OCI-LY3 (cell line): Measurements from ENCODE around the gene MCM5.
"Not testable (repeated sequence)": the region's sequence is repeated elsewhere in the genome, so short reads cannot be mapped to it uniquely, and the experiment has no call there.

ENCODE experiments used
- H2AFZ ChIP-seq: fragments of 200-600, 300-600 bp; shearing (Covaris generic); 2 replicates; pipeline ENCODE4 v1.6.0; 2014; ENCODE audit warnings: antibody characterized with exemption, low read depth, low read length
- H3K27ac ChIP-seq: fragments of 200-600, 300-600 bp; sonication (generic); 2 replicates; pipeline ENCODE4 v1.5.1; 2014; ENCODE audit warnings: mild to moderate bottlenecking, low read length, moderate library complexity, mixed read lengths
- H3K27me3 ChIP-seq: fragments of 200-600, 300-600 bp; sonication (generic); 2 replicates; pipeline ENCODE4 v1.6.1; 2014; ENCODE audit warnings: low read depth, low read length, mixed read lengths
- H3K36me3 ChIP-seq: fragments of 200-600, 300-600 bp; sonication (generic); replicated peaks from 2 replicates; pipeline ENCODE3; 2014; ENCODE audit warnings: low read depth, low read length, mixed read lengths
- H3K4me1 ChIP-seq: fragments of 300-600, 200-600 bp; sonication (generic); 2 replicates; pipeline ENCODE4 v1.6.1; 2014; ENCODE audit warnings: low read length, mixed read lengths
- H3K4me2 ChIP-seq: fragments of 200-600, 300-600 bp; sonication (generic); 2 replicates; pipeline ENCODE4 v1.6.1; 2014; ENCODE audit warnings: low read length, mixed read lengths
- H3K4me3 ChIP-seq: fragments of 300-600, 200-600 bp; sonication (generic); 2 replicates; pipeline ENCODE4 v1.5.1; 2014; ENCODE audit warnings: antibody characterized with exemption, mild to moderate bottlenecking, low read length, moderate library complexity
- H3K79me2 ChIP-seq: fragments of 300-600, 200-600 bp; shearing (Covaris generic); 2 replicates; pipeline ENCODE4 v1.6.1; 2014; ENCODE audit warnings: mild to moderate bottlenecking, low read length, mixed read lengths
- H3K9ac ChIP-seq: fragments of 300-600, 200-600 bp; shearing (Covaris generic); 2 replicates; pipeline ENCODE4 v1.6.0; 2014; ENCODE audit warnings: mild to moderate bottlenecking, low read length, moderate library complexity
- H3K9me3 ChIP-seq: fragments of 200-600, 300-600 bp; shearing (Covaris generic); 2 replicates; pipeline ENCODE4 v1.6.1; 2014; ENCODE audit warnings: low read length, mixed read lengths; ENCODE audit not compliant: insufficient read depth
- H4K20me1 ChIP-seq: fragments of 200-600, 300-600 bp; sonication (generic); 2 replicates; pipeline ENCODE4 v1.6.1; 2016; ENCODE audit warnings: low read length, mixed read lengths; ENCODE audit not compliant: insufficient read depth
- CTCF ChIP-seq: fragments of 200-600, 300-600 bp; sonication (generic); IDR thresholded peaks from 2 replicates; pipeline ENCODE4 v1.5.1; 2014; ENCODE audit warnings: antibody characterized with exemption, low read length, low read depth
- EZH2phosphoT487 ChIP-seq: fragments of 200-600 bp; shearing (Covaris generic); IDR thresholded peaks from 2 replicates; pipeline ENCODE4 v1.6.1; 2018; ENCODE audit warnings: antibody characterized with exemption, mixed run types, low read depth

The MCM5 gene

GRCh38 chr22:35470903-35471321 is 71.0 kb downstream of the MCM5 start:
- H3K27ac ChIP-seq, result no peak overlapping the region
- no peaks in the 10 kb centered on the region for H3K36me3 ChIP-seq
- no peaks in the 10 kb centered on the region for H3K9me3 ChIP-seq
- H3K4me2 ChIP-seq, result no peak overlapping the region
- no peak overlapping the region for H3K9ac ChIP-seq
- H3K4me1 ChIP-seq, result no peaks in the 10 kb centered on the region
- no peaks in the 10 kb centered on the region for H4K20me1 ChIP-seq
- no peak overlapping the region for H3K4me3 ChIP-seq
- H3K79me2 ChIP-seq, result no peaks in the 10 kb centered on the region
- no peak overlapping the region for H2AFZ ChIP-seq
- no peak for TF ChIP-seq EZH2phosphoT487
- TF ChIP-seq CTCF, result no peak
- H3K27me3 ChIP-seq, result 0 out of 2 replicates have a peak, but pooled peaks cover 7% of the 10 kb centered on the region

- H3K36me3 ChIP-seq, H4K20me1 ChIP-seq, H3K4me2 ChIP-seq, H3K4me1 ChIP-seq, H3K9me3 ChIP-seq, H2AFZ ChIP-seq, H3K4me3 ChIP-seq, H3K27me3 ChIP-seq, H3K79me2 ChIP-seq, H3K9ac ChIP-seq, H3K27ac ChIP-seq: not testable (repeated sequence)
Observed at GRCh38 chr22:35471566-35471965, 71.6 kb downstream of the MCM5 start.

- Histone ChIP-seq H3K27ac (no peak overlapping the region), H3K4me1 (no peaks in the 10 kb centered on the region), H3K4me2 (no peak overlapping the region), H3K4me3 (no peak overlapping the region), H3K9me3 (no peaks in the 10 kb centered on the region), H2AFZ (no peak overlapping the region), H3K9ac (no peak overlapping the region), H3K79me2 (no peaks in the 10 kb centered on the region), H3K36me3 (no peaks in the 10 kb centered on the region), H3K27me3 (0 out of 2 replicates have a peak, but pooled peaks cover 7% of the 10 kb centered on the region), H4K20me1 (no peaks in the 10 kb centered on the region)
- no peak for TF ChIP-seq CTCF
- TF ChIP-seq EZH2phosphoT487, result no peak
Observed at GRCh38 chr22:35472488-35472887, 72.5 kb downstream of the MCM5 start.

GRCh38 chr22:35473971-35474370 is 74.0 kb downstream of the MCM5 start:
- Histone ChIP-seq H4K20me1 (no peaks in the 10 kb centered on the region), H2AFZ (no peak overlapping the region), H3K4me3 (no peak overlapping the region), H3K27me3 (peaks cover 9% of the 10 kb centered on the region; the same call in 1 of the 2 replicates), H3K27ac (no peak overlapping the region), H3K79me2 (no peaks in the 10 kb centered on the region), H3K9me3 (no peaks in the 10 kb centered on the region), H3K4me1 (no peaks in the 10 kb centered on the region), H3K36me3 (no peaks in the 10 kb centered on the region), H3K4me2 (no peak overlapping the region), H3K9ac (no peak overlapping the region)
- TF ChIP-seq CTCF (no peak), EZH2phosphoT487 (no peak)
